CD4-positive, alpha-beta T cell treated with Interleukin-21 for 1 hour (primary cell): ENCODE measurements around the gene CPLANE2.

Source experiments
- DNase-seq: peaks from one replicate; pipeline ENCODE4 v3.0.0-alpha.2; 2020

CPLANE2 gene

GRCh38 chr1:16186655-16187235 lies 50.2 kb downstream of the CPLANE2 start:
- no peak for DNase-seq

- no peak for DNase-seq
Measured at GRCh38 chr1:16184557-16185303, 52.3 kb downstream of the CPLANE2 start.

GRCh38 chr1:16183765-16184556 lies 53.0 kb downstream of the CPLANE2 start:
- no peak for DNase-seq

GRCh38 chr1:16183179-16183578 lies 53.8 kb downstream of the CPLANE2 start:
- DNase-seq: no peak

- DNase-seq: no peak
Measured at GRCh38 chr1:16181887-16182719, 54.9 kb downstream of the CPLANE2 start.
